Adrenal gland (tissue), 5 donors: ENCODE results near the gene DNASE1L2.

Experiments used
- POLR2A ChIP-seq, 2 donors: fragments of 450-650 bp; IDR thresholded peaks; one replicate each; pipeline ENCODE4 v1.6.1; 2017; ENCODE audit warnings: antibody characterized with exemption in 2 of 2, mild to moderate bottlenecking in 2 of 2, moderate library complexity in 1 of 2
- TF ChIP-seq, protein P1 (sequence below), 6 experiments: fragments of 450-650 bp in 4 of 6; fragments of 200-600 bp in 2 of 6; sonication (generic) in 1 of 6; IDR thresholded peaks; 1 replicate in 5 of 6; 2 replicates in 1 of 6; pipeline versions ENCODE4 v1.5.1 to v1.8.0; 2016 to 2021; ENCODE audit warnings: antibody characterized with exemption in 6 of 6, mild to moderate bottlenecking in 2 of 6, moderate library complexity in 1 of 6
- donor health status: DM: no; HTN: no; CAD: no.

DNA sequence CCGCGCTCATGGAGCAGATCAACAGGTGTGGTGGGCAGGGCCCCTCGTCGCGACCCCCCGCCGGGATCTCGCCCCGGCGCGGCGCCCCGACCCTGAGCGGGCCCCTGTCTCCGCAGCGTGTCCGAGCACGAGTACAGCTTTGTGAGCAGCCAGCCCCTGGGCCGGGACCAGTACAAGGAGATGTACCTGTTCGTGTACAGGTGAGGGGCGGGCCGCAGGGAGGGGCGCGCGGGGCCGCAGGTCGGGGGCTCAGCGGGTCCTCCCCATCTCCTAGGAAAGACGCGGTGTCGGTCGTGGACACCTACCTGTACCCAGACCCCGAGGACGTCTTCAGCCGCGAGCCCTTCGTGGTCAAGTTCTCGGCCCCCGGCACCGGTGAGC is 848 bp downstream of the DNASE1L2 start:
- TF ChIP-seq, protein P1, sequence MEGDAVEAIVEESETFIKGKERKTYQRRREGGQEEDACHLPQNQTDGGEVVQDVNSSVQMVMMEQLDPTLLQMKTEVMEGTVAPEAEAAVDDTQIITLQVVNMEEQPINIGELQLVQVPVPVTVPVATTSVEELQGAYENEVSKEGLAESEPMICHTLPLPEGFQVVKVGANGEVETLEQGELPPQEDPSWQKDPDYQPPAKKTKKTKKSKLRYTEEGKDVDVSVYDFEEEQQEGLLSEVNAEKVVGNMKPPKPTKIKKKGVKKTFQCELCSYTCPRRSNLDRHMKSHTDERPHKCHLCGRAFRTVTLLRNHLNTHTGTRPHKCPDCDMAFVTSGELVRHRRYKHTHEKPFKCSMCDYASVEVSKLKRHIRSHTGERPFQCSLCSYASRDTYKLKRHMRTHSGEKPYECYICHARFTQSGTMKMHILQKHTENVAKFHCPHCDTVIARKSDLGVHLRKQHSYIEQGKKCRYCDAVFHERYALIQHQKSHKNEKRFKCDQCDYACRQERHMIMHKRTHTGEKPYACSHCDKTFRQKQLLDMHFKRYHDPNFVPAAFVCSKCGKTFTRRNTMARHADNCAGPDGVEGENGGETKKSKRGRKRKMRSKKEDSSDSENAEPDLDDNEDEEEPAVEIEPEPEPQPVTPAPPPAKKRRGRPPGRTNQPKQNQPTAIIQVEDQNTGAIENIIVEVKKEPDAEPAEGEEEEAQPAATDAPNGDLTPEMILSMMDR (IDR thresholded peaks at IDR 0.05): no peak
- TF ChIP-seq POLR2A (IDR thresholded peaks at IDR 0.05): no peak
